ENCODE data around the gene CCR7.

- TF ChIP-seq, protein P1, sequence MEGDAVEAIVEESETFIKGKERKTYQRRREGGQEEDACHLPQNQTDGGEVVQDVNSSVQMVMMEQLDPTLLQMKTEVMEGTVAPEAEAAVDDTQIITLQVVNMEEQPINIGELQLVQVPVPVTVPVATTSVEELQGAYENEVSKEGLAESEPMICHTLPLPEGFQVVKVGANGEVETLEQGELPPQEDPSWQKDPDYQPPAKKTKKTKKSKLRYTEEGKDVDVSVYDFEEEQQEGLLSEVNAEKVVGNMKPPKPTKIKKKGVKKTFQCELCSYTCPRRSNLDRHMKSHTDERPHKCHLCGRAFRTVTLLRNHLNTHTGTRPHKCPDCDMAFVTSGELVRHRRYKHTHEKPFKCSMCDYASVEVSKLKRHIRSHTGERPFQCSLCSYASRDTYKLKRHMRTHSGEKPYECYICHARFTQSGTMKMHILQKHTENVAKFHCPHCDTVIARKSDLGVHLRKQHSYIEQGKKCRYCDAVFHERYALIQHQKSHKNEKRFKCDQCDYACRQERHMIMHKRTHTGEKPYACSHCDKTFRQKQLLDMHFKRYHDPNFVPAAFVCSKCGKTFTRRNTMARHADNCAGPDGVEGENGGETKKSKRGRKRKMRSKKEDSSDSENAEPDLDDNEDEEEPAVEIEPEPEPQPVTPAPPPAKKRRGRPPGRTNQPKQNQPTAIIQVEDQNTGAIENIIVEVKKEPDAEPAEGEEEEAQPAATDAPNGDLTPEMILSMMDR (IDR thresholded peaks at IDR 0.05 in 4 of 5, conservative IDR thresholded peaks at IDR 0.05 in 1 of 5), result no peak
- no peak for TF ChIP-seq POLR2A (IDR thresholded peaks at IDR 0.05)
Measured at GRCh38 chr17:40557531-40558299, 7.6 kb downstream of the CCR7 start.

All from gastrocnemius medialis (tissue), 4 donors.